Measurements from ENCODE around the gene OGFR. TPM values are rescaled to one million over a fixed set of nuclear protein-coding genes. Genes with fewer than 3 reads are reported as not detected.

OGFR gene
- total and polyA plus RNA-seq, 2 donors (not counting 1 experiment from before 2014, with no cell fraction given), result 71.7 to 102 TPM

GRCh38 chr20:62792940-62793756 is 11.5 kb upstream of the OGFR start:
- Histone ChIP-seq H3K9me3 (ENCODE audit: control extremely low read depth in 1 of 3, control insufficient read depth in 2 of 3, insufficient read depth in 1 of 3, low read length in 2 of 3) (no peaks in the 10 kb centered on the region), H3K4me1 (ENCODE audit: control insufficient read depth in 2 of 2, insufficient read depth in 2 of 2, low read length in 2 of 2) (peaks cover 14 to 45% of the 10 kb centered on the region in 2 donors), H3K27ac (ENCODE audit: low read length in 2 of 2) (peak overlapping the region; percentile 91 to 93), H3K9ac (ENCODE audit: low read length) (peak overlapping the region; percentile 64), H3K36me3 (replicated peaks in 1 of 2; ENCODE audit: control extremely low read depth in 1 of 2, control insufficient read depth in 1 of 2, extremely low read depth in 1 of 2, insufficient read depth in 2 of 2, low read length in 1 of 2) (no peaks in the 10 kb centered on the region), H4K20me1 (ENCODE audit: control insufficient read depth, insufficient read depth, low read length, poor library complexity, severe bottlenecking) (peaks cover 9% of the 10 kb centered on the region), H3K4me2 (replicated peaks; ENCODE audit: low read depth, low read length, poor library complexity, severe bottlenecking) (peak overlapping the region; percentile 98), H3K27me3 (replicated peaks in 1 of 4; ENCODE audit: control extremely low read depth in 1 of 4, control insufficient read depth in 3 of 4, insufficient read depth in 4 of 4, low read length in 3 of 4) (no peaks in the 10 kb centered on the region), H2AFZ (ENCODE audit: insufficient read depth, low read depth, low read length, poor library complexity, severe bottlenecking) (no peak overlapping the region), H3K79me2 (ENCODE audit: control insufficient read depth, insufficient read depth, low read length) (peaks cover 8% of the 10 kb centered on the region), H3K4me3 (ENCODE audit: control extremely low read depth in 1 of 5, extremely low read depth in 1 of 5, insufficient read depth in 1 of 5, low read depth in 2 of 5, low read length in 4 of 5) (peak overlapping the region in 1 of 5 experiments; percentile 40)
- WGBS (ENCODE audit: insufficient coverage), result 88% methylated on average over 20 of the region's 22 CpGs
- intact Hi-C loops (cut with micrococcal nuclease), result loop anchor here (2.0 to 10.0 kb wide), 5 partner anchors 69 to 556 kb away; partner anchors contain the start of genes CABLES2, OSBPL2, RPS21 and SLC17A9
- ATAC-seq (ENCODE audit: low read depth) (no peak), DNase-seq (peak; percentile 66)
- Mint-ChIP-seq H3K4me3 (peak overlapping the region; percentile 77), H3K4me1 (peaks cover 34% of the 10 kb centered on the region), H3K27me3 (no peaks in the 10 kb centered on the region), H3K9me3 (ENCODE audit: insufficient read depth) (no peaks in the 10 kb centered on the region), H3K27ac (peak overlapping the region; percentile 64)
- TF ChIP-seq, protein P1, sequence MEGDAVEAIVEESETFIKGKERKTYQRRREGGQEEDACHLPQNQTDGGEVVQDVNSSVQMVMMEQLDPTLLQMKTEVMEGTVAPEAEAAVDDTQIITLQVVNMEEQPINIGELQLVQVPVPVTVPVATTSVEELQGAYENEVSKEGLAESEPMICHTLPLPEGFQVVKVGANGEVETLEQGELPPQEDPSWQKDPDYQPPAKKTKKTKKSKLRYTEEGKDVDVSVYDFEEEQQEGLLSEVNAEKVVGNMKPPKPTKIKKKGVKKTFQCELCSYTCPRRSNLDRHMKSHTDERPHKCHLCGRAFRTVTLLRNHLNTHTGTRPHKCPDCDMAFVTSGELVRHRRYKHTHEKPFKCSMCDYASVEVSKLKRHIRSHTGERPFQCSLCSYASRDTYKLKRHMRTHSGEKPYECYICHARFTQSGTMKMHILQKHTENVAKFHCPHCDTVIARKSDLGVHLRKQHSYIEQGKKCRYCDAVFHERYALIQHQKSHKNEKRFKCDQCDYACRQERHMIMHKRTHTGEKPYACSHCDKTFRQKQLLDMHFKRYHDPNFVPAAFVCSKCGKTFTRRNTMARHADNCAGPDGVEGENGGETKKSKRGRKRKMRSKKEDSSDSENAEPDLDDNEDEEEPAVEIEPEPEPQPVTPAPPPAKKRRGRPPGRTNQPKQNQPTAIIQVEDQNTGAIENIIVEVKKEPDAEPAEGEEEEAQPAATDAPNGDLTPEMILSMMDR (IDR thresholded peaks at IDR 0.05), result peak; percentile 7
- TF ChIP-seq EZH2 (IDR thresholded peaks at IDR 0.05; ENCODE audit: borderline replicate concordance, insufficient read depth, low read depth, low read length, poor library complexity, severe bottlenecking), result no peak
- ChIA-PET CTCF (interaction anchor here (0.8 to 3.3 kb wide), 21 partner anchors 12 to 293 kb away, joined by 3 to 18 read pairs (median 9); partner anchors contain the start of gene OGFR), POLR2A (interaction anchor here (0.6 to 2.5 kb wide), 11 partner anchors 11 to 455 kb away, joined by 3 to 28 read pairs (median 5); partner anchors contain the start of genes OGFR and SLCO4A1)

All from B cell (primary cell).